ENCODE data around the gene TFCP2L1.
A peak's percentile ranks its signal among the peaks of the same experiment; 100 is the strongest.

Gene TFCP2L1

DNA sequence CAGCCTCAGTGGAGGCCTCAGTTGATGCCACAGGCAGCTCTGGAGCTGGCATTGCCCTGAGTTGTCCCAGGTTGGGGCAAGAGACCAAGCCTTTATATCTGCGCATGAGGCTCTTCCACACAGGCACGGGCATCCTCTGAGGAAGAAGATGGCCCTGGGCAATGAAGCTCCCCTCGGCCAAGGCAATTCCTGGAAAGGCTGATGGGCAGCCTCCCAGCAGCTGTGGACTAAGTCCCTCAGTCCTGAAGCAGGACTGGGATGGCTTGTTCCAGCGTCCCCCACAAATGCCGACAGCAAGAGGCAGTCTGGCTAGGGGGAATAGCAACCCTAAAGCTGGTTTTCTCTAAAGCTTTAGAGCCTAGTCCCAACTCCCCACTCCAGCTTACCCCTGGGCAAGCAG, 90.0 kb downstream of the TFCP2L1 start:
- no peak for DNase-seq

DNA sequence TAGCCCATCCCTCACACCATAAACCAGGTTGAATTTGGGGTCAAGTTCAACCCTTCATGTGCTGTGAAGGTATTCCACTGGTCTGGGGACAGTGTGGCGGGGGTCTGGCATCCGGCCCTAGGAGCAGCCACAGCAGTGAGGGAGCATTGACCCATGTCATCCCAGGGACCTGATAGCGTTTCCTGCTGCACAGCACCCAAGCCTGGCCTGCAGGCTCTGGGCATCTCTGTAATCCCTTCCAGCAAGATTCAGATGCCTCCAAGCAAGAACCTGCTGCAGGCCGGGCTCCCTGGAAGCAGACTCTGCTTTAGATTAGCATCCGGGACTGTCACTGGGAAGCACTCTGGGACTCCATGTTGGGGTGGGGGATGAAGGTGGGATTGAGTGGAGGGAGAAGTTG, 90.4 kb downstream of the TFCP2L1 start:
- DNase-seq: no peak

DNA sequence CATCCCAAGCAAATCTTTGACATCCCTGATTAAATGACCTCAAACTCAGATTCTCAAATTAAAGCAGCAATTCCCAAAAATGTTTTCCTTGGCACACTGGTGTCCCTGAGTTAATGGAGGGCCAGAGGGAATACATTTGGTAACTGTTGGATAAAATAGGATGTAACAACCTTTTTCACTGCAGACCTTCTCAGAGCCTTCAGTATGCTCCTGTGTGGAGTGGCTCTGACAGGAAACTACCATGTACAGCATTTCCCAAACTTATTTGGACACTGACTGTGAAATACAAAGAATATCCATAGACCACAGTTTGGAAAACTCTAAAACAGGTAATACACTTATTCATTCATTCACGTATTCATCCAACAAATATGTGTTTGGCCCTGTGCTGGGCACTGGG, 91.8 kb downstream of the TFCP2L1 start:
- no peak for DNase-seq

DNA sequence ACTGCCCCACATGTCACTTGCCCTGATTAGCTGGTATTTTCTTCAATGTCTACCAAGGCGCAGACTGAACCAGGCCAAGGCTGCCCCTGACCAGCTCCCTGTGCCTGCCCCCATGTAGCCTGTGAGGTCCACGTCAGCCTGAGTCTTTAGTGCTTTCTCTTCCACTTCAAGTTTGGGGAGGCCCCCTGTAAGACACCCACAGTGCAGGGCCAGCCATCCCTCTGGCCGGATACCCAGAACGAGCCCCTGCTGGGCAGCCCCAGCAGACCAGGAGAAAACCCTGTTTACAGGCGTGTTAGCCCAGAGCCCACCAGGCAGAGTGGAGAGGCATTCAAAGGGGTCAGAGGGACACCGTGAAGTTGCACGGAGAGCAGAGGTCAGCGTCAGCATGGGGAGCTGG, 92.4 kb downstream of the TFCP2L1 start:
- no peak for DNase-seq

DNA sequence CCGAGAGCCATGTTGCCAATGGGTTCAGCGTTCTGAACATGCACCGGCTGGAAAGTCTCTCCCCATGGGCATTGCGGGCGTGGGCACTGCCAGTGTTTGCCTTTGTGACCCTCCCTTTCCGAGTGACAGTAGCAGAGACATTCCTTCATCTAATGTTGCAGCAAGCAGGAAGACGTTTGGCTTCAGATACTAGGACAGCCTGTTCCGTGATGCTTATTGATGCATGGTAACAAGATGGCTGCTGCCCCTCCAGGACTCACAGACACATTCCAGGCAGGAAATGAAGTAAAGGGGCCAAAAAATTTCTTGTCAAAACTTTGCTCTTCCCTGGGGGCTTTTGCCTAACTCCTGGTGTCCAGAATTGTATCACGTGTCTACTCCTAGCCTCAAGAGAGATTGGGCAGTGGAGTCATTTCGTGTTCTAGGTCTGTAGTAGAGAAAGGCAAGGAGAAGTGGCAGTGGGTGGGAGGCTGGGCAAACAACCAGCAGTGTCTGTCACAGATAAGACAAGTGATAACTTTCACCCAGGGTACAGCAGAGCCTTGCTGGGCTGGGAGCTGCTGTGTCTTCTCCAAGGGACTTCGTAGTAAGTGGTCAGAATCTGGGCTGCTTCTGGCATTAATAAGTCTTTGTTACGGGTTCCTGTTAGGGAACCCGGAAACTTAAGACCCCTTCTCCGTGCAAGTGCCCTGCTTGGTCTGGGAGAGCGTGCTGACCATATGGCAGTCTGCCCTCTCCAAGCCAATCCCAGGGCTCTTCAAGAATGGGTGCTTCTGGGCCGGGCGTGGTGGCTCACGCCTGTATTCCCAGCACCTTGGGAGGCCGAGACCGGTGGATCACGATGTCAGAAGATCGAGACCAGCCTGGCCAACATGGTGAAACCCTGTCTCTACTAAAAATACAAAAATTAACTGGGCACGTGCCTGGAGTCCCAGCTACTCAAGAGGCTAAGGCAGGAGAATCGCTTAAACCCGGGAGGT, 93.5 kb downstream of the TFCP2L1 start:
- no peak for DNase-seq

DNA sequence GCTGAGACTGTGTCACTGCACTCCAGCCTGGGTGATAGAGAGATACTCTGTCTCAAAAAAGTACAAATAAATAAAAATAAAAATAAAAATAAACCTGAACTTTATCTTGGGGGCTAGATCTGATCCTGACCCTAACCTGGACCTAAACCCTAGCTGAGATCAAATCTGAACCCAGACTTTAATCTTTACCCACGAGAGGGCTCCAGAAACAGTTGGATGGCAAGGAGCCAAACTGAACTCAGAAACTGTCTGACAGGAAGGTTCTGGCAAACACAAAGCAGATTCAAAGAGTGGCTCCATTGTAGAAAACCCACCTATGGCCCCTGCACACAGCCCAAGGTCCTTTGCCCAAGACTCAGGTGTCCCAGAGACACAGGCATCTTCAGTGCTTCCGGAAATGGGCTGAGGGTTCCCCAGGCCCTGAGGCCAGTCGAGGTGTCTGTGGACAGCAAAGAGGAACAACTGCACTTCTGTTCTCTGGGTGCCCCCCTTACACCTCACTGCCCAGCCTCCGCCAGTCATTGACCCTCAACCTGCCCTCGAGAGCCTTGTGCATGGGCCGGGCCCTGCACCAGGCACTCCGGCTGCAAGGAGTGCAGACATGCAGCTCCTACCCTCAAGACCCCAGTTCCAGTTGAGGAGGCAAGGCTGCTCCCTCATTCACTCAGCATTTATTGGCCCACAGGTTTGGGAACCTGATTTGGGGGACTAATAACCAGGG, 95.2 kb downstream of the TFCP2L1 start:
- DNase-seq: no peak

DNA sequence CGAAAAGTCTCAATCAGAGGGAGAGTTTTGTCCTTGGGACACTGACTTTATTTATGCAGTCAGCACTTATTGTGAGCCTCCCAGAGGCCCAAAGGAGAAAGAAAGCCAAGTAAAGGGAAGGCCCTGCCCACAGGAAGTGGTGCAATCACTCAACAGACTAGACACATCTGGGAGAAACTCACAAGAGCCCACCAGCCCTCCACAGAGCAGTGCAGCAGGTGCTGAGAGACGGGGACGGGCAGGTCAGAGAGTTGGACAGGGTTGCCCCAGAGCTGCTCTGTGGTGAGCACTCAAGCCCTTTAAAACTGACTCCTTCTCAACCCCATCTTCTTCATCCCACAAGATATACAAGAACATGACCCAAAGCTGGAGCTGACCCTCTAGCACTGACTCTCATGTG, 96.0 kb downstream of the TFCP2L1 start:
- DNase-seq: no peak

DNA sequence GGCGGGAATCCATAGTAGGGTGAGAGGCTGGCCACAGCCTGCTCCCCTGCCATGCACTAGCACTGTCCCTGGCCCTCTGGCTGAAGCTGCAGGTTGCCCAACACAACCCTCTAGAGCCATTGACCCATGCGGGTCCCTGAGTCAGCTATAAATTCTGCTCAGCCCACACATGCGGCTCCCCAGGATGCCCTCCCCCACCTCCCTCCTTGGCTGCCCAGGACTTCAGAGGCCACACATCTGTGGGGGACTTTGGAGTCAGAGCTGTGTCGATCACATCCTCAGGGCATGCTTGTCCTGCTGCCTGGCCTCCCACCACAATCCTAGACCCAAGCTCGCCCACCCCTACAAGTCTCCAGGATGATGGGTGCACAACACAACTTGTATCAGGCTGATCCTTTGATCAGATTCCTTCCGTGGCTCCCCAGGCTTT, 97.0 kb downstream of the TFCP2L1 start:
- DNase-seq: no peak

DNA sequence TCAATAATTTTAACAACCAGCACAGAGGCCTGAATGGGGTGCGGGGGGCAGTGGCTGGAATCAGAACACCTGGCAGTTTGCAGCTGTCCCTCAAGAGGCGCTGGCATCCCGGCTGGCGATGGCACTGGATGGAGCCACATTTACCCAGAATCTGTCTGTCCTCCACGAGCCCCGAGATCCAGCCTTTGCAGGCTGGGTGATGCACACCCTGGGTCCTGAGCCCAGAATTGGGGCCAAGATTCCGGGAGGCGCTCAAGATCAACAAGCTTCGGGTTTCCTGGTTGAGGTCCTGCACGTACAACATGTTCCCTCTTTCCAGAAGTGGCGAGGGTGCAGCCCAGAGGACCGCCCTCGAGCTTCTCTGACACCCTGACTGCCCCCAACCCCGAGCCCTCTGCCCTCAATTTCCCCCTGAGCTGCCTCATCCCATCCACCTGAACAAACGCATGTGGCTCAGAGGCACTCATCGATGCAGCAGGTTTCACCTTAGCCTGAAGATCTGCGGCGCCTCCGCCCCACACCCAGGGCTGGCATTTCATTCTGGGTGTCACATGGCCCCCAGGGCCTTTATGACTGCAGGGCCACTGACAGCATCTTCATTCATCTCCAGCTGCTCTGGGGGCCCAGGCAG, 97.5 kb downstream of the TFCP2L1 start:
- DNase-seq: no peak

DNA sequence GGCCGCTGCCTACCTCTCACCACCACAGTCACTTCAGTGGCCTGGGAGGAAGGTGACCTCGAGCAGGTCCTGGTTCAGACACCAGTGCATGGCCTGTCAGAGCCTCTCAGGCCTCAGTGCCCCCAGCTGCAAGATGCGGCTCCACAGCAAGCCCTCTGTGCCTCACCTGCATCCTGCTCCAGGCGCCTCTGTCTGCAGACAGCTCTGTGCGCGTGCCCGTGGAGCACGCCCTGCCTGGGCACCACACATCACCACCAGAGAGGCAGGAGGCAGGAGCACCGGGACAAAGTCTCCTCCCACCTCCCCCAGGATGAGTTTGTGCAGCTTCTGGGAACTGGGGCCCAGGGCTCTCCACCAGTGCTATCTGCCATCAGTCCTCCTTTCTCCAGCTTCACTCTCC, 98.7 kb downstream of the TFCP2L1 start:
- peak; percentile 38 for DNase-seq

DNA sequence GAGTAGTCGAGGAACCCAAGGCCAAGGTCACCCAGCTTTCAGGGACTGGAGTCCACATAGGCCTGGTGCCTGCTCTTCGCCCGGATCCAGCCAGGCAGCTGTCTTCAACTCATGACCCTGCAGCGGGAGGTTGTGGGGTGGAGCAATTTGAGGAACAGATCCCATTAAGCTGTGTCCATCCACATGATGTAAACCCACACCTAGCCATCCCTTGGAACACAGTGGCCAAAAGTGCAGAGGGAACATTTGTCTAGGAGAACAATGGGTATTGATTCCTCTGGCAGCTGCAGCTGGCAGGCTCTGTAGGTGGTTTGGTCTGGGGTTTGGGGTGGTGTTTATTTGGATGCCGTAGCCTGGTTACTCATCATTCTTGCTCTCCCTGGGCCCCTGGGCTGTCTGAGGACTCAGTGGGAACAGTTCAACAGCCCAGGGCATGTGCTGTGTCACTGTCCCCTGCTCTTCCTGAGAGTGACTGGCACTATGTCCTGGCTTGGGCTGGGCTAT, 99.4 kb downstream of the TFCP2L1 start:
- DNase-seq: peak; percentile 72

DNA sequence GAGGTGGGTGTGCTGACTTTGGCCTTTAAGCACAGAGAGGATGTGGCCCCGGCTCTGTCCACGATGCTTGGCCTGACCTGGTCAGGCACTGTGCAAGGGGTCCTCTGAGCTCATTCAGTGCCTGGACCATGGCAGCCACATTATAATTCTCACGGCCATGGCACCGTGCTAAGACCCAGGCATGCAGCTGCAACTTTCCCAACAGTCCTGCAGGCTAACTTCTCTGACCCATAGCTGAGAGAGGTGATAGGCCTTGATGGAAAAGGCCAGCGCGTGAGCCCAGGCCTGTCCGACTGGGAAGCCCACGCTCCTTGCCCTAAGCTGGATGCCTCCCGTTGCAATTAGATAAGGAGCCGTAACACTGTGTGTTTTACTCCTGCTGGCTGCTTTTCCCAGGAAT, 99.9 kb downstream of the TFCP2L1 start:
- DNase-seq: no peak

DNA sequence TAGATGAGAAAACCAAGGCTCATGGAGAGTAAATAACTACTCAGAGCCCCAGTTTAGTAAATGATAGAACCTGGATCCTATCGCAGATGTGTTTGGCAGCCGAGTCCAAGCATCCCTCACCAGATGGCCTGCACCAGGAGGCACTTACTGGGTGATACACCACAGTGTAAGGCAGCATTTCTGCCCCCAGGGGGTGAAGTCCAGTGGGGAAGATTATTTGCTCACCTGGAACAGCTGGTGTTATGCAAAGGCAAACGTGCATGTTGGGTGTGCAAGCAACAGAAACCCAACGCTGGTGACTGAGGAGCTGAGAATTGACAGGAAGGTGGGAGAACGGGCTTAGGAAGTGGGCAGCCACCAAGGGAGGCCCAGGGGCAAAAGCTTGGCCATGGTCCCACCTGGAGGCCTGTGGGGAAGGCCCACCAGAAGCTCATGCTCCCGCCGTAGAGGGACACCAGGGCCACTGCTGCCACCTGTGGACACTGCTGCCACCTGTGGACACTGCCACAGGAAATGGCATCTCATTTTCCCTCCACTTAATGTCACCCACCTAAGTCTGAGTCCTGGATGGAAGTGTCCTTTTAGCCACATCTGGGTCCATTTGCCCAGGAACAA, 100.6 kb downstream of the TFCP2L1 start:
- DNase-seq: peak; percentile 60

DNA sequence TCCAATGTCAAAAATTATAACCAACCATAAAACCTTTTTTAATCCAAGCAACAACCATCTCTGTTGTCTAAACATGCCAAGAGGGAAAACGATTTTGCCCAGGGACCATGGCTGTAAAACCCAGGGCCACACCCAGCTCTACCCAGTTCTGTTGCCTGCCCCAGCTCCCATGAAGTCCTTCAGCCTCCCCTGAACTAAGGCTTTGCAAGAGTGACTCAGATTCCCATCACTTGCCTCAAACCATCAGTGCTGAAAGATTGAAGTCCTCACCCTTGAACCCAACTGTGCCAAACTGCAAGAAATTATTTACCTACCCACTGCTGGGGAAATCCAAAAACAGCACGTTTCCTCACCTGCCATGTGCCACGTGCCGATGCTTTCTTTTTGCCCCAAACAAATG, 102.5 kb downstream of the TFCP2L1 start:
- no peak for DNase-seq

DNA sequence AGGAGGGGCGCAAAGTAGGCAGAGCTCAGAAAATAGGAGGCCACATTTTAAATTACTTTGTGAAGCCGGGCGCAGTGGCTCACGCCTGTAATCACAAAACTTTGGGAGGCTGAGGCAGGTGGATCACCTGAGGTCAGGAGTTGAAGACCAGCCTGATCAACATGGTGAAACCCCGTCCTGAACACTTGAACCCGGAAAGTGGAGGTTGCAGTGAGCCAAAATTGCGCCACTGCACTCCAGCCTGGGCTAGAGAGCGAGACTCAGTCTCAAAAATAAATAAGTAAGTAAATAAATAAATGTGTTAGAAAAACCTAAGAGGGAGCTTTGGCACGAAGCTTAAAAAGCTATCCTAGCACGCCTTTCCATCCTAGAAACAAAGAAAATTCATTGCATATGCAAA, 105.5 kb downstream of the TFCP2L1 start:
- DNase-seq: no peak

DNA sequence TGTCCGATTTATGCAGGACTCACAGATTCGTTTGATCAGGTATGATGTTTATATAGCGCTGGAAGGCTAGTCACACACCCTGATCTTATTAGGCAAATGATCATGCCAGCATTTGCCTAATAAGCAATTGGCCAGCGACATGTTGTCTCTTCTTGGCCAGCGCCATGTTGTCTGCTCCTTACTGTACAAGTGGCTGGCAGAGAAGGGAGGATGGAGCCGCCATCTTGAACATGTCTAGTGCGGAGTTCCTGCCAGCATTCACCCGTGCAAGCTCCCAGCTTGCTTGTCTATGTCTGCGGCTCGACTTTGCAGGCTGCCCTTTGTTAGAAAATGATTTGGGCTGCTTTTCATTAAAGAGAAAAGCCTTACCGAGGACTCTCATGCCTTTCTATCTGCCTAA, 106.3 kb downstream of the TFCP2L1 start:
- DNase-seq: no peak

DNA sequence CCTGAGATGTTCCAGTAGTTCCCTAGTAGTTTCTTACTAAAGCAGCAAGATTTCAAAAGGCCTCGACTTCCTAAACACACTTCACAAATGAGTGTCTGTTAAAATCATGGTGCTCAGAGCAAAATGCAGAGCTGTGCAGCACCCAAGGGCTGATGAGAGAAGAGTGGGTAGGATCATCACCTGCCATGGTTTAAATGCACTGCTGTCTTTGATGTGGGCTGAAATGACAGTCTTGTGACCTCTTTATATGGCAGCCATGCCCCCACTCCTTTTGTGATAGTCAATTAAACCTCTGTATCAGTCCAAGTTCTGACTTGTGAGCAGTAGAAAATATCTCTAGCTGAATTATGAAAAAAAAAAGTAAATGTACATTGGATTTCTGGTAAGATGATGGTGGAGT, 107.1 kb downstream of the TFCP2L1 start:
- no peak for DNase-seq

DNA sequence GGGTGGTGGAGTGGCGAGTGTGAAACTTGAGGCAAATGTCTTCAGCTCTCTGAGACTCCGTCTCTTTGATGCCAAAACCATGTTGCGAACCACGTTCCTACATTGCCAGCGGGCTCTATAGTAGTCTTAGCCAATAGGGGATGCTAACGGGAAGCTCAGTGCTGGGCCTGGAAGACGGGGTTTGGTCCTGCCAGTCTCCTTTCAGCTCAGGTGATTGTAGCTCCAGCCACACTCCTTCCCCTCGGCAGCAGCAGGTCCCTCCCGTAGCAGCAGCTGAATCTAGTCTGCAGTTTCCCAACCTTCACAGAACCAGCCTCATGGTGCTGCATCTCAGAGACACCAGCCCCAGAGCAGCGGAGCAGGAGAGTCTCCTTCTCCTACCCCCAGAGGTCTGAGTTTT, 109.7 kb downstream of the TFCP2L1 start:
- DNase-seq: no peak

DNA sequence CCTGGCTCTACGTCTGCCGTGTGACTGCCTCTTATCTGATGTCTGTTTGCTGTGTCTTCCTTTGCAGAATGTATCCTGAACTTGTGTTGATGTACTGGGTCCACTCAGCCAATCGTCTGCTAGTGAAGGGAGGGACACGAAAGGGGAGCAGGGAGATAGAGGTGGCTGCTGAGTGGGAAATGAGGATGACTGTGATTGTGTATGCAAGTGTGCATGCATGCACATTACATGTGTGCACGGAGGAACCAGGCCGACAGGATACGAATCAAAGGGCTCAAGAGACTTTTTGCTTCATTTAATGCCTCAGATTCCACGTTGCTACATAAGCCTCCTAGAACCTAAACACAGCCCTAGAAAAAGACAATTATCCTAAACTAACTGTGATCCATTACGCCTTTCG, 111.2 kb downstream of the TFCP2L1 start:
- DNase-seq: no peak

DNA sequence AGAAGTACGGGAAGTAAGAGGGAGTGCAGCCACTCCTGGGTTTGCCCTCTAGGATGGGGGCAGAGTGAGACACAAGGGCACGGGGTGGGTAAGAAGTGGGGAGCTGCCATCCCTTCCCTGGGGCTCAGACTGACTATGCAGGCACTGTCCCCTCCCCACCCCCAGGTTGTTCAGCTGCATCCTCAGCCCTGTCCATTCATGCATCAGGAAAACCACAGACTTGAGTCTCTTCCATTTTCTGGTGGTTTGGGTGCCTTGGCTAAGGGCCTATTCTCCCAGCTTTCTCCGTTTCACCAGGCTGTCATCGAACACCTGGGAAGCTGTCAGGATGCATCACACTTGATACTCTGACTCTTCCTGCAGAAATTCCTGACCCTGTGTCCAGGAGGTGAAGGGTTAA, 111.9 kb downstream of the TFCP2L1 start:
- no peak for DNase-seq

DNA sequence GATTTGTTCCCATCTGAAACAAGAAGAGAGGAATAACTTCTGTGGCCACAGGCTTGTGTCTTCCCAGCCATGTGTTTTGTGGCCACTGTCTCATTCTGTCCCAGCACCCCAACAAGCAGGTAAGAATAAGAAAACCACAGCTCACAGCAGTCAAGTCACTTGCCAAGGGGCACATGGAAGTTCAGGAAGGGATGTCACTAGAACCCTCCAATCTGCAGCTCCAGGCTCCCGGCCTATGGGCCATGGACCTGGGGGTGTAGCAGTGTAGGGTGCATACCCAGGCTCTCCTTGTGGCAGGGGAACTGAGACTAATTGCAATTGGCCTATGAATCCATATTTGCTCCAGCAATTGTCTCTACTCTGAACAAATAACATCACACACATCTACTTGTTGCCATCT, 112.5 kb downstream of the TFCP2L1 start:
- no peak for DNase-seq

DNA sequence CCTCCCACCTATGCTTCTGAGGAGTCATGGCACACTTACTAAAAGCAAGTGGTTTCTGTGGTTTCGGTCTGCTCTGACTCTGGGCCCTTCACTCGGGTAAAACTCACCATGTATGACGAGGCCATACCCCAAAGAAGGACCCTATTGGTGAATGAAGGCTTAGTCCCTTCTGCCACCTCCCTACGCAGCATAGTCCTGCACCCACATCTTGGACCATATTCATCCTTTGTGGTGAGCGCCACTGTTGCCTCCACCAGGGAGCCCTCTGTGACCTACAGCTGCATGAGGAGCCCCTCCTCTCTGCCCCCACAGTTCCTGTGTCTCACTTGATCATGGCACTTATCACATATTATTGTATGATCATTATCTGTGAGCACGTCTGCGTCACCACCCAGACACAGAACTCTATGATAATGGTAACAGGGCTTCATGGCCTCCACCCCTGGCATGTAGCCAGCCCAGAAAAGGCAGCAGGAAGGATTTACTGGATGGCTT, 113.3 kb downstream of the TFCP2L1 start:
- DNase-seq: no peak

DNA sequence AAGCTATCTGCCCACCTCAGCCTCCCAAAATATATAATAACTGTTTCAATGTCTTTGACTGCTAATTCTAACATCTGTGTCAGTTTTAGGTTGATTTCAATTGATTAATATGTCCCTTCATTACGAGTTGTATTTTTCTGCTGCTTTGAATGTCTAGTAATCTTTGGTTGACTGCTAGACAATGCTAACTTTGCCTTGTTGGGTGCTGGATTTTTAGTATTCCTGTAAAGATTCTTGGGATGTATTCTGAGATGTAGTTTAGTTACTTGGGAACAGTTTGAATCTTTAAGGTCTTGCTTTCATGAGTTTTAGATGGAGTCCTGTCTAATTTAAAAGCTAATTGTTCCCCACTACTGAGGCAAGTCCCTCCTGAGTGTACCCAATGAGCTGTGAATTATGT, 114.4 kb downstream of the TFCP2L1 start:
- DNase-seq: no peak

All from NCI-H510A (cell line).